ENCODE results near the gene CERKL.

Gene CERKL

GRCh38 chr2:181542170-181542569 lies 114.7 kb downstream of the CERKL start:
- TF ChIP-seq RAD21 (IDR thresholded peaks at IDR 0.05; ENCODE audit: low read depth) (no peak), USF1 (IDR thresholded peaks at IDR 0.05) (no peak), EGR1 (IDR thresholded peaks at IDR 0.05) (no peak), TEAD4 (IDR thresholded peaks at IDR 0.05) (no peak), TCF12 (IDR thresholded peaks at IDR 0.05; ENCODE audit: low read depth) (no peak), TAF1 (IDR thresholded peaks at IDR 0.05; ENCODE audit: low read depth) (no peak), EP300 (IDR thresholded peaks at IDR 0.05; ENCODE audit: borderline replicate concordance) (no peak), CREB1 (IDR thresholded peaks at IDR 0.05; ENCODE audit: low read depth) (no peak)

GRCh38 chr2:181540421-181540820 lies 116.5 kb downstream of the CERKL start:
- no peak for TF ChIP-seq ZBTB7A (IDR thresholded peaks at IDR 0.05; ENCODE audit: low read depth)

GRCh38 chr2:181536730-181537129 lies 120.2 kb downstream of the CERKL start:
- no peak for TF ChIP-seq MAX (IDR thresholded peaks at IDR 0.05)
- TF ChIP-seq EP300 (IDR thresholded peaks at IDR 0.05; ENCODE audit: borderline replicate concordance): no peak
- no peak for TF ChIP-seq USF1 (IDR thresholded peaks at IDR 0.05)
- TF ChIP-seq RAD21 (IDR thresholded peaks at IDR 0.05; ENCODE audit: low read depth): no peak
- TF ChIP-seq FOXM1 (IDR thresholded peaks at IDR 0.05; ENCODE audit: borderline replicate concordance, low read depth): no peak
- no peak for TF ChIP-seq ZBTB7A (IDR thresholded peaks at IDR 0.05; ENCODE audit: low read depth)
- TF ChIP-seq TCF12 (IDR thresholded peaks at IDR 0.05; ENCODE audit: low read depth): no peak
- no peak for TF ChIP-seq NFIC (IDR thresholded peaks at IDR 0.05)
- no peak for TF ChIP-seq EGR1 (IDR thresholded peaks at IDR 0.05)
- TF ChIP-seq TAF1 (IDR thresholded peaks at IDR 0.05; ENCODE audit: low read depth): no peak
- TF ChIP-seq CEBPB (IDR thresholded peaks at IDR 0.05): no peak
- TF ChIP-seq YY1 (IDR thresholded peaks at IDR 0.05; ENCODE audit: low read depth): no peak
- no peak for TF ChIP-seq CREB1 (IDR thresholded peaks at IDR 0.05; ENCODE audit: low read depth)
- no peak for TF ChIP-seq REST (IDR thresholded peaks at IDR 0.05; ENCODE audit: low read depth)
- no peak for TF ChIP-seq TEAD4 (IDR thresholded peaks at IDR 0.05)

- TF ChIP-seq ZBTB7A (IDR thresholded peaks at IDR 0.05; ENCODE audit: low read depth) (no peak), RAD21 (IDR thresholded peaks at IDR 0.05; ENCODE audit: low read depth) (no peak), MAX (IDR thresholded peaks at IDR 0.05) (no peak), TAF1 (IDR thresholded peaks at IDR 0.05; ENCODE audit: low read depth) (no peak), EP300 (IDR thresholded peaks at IDR 0.05; ENCODE audit: borderline replicate concordance) (no peak), TCF12 (IDR thresholded peaks at IDR 0.05; ENCODE audit: low read depth) (no peak), USF1 (IDR thresholded peaks at IDR 0.05) (no peak), YY1 (IDR thresholded peaks at IDR 0.05; ENCODE audit: low read depth) (no peak), CEBPB (IDR thresholded peaks at IDR 0.05) (no peak), CREB1 (IDR thresholded peaks at IDR 0.05; ENCODE audit: low read depth) (no peak)
These were observed 128.5 kb downstream of the CERKL start for GRCh38 chr2:181528441-181528840.

GRCh38 chr2:181527058-181527457 lies 129.8 kb downstream of the CERKL start:
- TF ChIP-seq NFIC (IDR thresholded peaks at IDR 0.05) (no peak), YY1 (IDR thresholded peaks at IDR 0.05; ENCODE audit: low read depth) (no peak), MAX (IDR thresholded peaks at IDR 0.05) (no peak), CEBPB (IDR thresholded peaks at IDR 0.05) (no peak), FOXM1 (IDR thresholded peaks at IDR 0.05; ENCODE audit: borderline replicate concordance, low read depth) (no peak), REST (IDR thresholded peaks at IDR 0.05; ENCODE audit: low read depth) (no peak), EP300 (IDR thresholded peaks at IDR 0.05; ENCODE audit: borderline replicate concordance) (no peak)

GRCh38 chr2:181526014-181526413 lies 130.9 kb downstream of the CERKL start:
- TF ChIP-seq NFIC (IDR thresholded peaks at IDR 0.05) (no peak), USF1 (IDR thresholded peaks at IDR 0.05) (no peak), TEAD4 (IDR thresholded peaks at IDR 0.05) (no peak), ZBTB7A (IDR thresholded peaks at IDR 0.05; ENCODE audit: low read depth) (no peak), EGR1 (IDR thresholded peaks at IDR 0.05) (no peak), MAX (IDR thresholded peaks at IDR 0.05) (no peak), CEBPB (IDR thresholded peaks at IDR 0.05) (no peak), TCF12 (IDR thresholded peaks at IDR 0.05; ENCODE audit: low read depth) (no peak), YY1 (IDR thresholded peaks at IDR 0.05; ENCODE audit: low read depth) (no peak), EP300 (IDR thresholded peaks at IDR 0.05; ENCODE audit: borderline replicate concordance) (no peak), CREB1 (IDR thresholded peaks at IDR 0.05; ENCODE audit: low read depth) (no peak), FOXM1 (IDR thresholded peaks at IDR 0.05; ENCODE audit: borderline replicate concordance, low read depth) (no peak), RAD21 (IDR thresholded peaks at IDR 0.05; ENCODE audit: low read depth) (no peak), REST (IDR thresholded peaks at IDR 0.05; ENCODE audit: low read depth) (no peak), TAF1 (IDR thresholded peaks at IDR 0.05; ENCODE audit: low read depth) (no peak)
